HG03066 (cell line): ENCODE measurements around the gene IGFBP2.

Experiments used
- ATAC-seq: cut with Tn5 transposase; IDR thresholded peaks from one replicate; pipeline ENCODE4 v1.9.1; 2021; ENCODE audit warnings: low read depth; ENCODE audit not compliant: unreplicated experiment

The IGFBP2 gene

DNA sequence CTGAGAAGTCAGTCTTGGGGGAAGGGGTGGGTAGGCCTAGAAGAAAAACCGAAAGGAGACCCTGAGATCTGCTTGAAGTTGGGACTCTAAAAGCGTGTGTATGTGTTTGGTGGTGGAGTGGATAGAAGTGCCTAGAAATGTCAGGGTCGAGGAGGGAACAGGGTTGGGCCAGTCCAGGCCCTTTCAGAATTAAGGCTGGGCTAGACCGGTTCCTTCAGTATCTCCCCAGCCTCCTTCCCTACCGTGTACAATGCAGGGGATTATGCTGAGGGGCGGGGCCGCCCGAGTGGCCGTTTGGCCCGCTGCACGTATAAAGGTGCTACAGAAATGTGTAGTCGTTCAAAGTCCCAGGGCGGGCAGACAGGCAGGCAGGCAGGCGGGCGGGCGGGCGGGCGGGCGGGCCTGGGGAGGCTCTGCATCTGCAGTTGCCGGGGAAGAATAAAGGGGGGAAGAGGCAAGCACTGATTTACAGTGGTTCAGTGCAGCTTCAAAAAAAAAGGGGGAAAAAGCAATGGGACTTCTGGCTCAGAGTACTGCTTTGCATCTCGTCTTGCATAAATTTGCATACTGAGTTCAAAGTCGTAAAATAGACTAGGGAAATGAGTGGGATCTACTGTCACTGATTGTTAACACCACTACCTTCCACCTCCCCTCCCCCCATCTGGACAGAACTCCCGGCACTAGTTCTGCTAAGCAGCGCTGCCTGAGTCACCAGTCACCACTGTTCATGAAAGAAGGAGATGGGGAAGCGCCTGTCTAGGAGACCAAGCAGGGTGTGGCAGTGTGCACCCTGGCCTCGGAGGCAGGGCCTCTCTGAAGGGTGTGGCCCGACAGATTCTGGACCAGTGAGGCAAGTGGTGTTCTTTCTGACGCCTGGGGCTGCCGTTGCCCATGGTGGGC lies 3.6 kb downstream of the IGFBP2 start:
- no peak for ATAC-seq

GRCh38 chr2:216637472-216637871 lies 4.3 kb downstream of the IGFBP2 start:
- ATAC-seq, result no peak

- ATAC-seq, result no peak
Measured at GRCh38 chr2:216643986-216644659, 10.9 kb downstream of the IGFBP2 start.

DNA sequence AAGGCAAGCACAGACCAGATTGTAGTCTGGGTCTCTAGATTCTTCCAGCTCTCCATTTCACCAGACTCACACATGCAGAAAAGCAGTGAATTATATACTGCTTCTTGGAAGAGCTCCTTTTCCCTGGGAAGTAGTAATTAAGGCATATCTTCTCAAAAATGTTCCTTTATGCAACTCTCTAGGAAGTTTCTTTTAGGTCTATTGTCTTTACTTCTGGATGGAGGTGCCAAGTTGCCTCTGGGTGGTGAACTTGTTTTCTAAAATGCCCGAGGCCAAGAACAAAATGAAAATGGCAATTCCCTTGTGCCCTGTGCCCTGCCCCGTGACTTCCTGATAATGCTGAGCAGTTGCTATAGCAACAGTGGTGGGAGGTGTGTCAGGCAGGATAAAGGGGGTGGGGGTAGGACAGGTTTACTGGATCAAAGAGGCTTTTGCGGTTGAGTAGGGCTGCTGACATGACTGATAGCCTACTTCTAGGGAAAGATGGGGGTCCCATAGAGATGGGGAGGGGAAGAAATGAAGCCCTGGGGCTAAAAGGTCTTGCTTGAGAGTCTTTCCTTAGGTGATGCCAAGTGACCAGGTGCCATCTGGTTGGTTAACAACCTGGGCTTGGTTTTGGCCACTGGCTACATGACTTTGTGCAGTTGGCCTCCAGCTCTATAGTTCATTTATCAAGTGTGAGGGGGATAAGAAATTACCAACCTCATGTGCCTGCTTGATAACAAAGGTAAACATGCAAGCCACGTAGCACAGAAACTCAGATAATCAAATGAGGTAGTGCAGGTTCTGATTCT lies 11.8 kb downstream of the IGFBP2 start:
- ATAC-seq, result no peak

DNA sequence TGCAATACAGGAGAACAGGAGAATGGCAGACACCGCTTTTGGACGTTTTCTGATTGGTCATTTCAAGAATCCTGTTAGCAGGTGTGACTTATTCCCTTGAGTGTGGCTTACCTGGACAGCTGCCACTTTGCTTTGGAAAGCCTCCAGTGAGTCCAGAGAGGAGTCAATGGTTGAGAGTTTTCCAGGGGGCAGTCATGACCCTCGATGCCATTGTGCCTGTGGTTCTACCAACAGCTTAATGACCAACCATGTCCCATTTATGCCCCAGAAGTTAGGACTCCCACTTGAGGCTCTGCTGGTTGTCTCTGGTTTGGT lies 12.4 kb downstream of the IGFBP2 start:
- ATAC-seq, result no peak

- ATAC-seq, result no peak
Measured at GRCh38 chr2:216646116-216646515, 12.9 kb downstream of the IGFBP2 start.

DNA sequence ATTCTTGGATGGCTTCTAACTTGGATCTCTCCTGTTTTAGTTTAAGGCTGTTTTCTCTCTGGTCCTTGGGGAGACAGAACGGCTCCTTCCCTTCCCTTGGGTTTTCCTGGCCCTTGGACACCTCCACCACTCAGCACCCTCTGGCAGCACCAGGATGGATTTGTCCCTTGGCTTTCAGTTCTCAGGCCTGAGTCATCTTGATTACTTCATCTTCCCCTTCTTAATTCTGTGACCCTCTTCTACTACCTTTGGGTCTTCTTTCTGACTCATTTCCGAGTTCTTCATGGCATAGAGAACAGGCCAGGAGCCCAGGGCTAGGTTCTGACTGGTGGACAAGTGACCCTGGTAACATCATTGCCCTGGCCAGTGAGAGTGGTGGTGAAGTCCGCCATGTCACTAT lies 14.9 kb downstream of the IGFBP2 start:
- no peak for ATAC-seq

DNA sequence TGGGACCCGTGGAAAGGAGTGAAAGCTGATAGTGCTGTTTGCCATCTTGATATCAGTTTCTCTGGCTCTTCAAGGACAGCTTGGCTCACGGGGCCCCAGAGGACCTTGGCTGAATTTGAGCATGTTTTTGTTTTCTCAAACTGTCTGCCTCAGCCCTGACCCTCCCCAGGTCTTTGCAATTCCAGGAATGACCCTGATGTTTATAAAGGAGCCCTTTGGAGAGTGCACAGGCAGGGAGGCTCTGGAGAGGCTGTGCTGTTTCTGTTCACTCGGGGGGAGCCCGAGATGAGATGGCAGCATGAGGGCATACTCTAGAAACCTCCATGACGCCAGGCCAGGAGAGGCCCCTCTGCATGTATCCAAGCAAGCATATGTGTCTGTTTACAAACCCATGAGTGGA lies 16.4 kb downstream of the IGFBP2 start:
- ATAC-seq, result no peak

DNA sequence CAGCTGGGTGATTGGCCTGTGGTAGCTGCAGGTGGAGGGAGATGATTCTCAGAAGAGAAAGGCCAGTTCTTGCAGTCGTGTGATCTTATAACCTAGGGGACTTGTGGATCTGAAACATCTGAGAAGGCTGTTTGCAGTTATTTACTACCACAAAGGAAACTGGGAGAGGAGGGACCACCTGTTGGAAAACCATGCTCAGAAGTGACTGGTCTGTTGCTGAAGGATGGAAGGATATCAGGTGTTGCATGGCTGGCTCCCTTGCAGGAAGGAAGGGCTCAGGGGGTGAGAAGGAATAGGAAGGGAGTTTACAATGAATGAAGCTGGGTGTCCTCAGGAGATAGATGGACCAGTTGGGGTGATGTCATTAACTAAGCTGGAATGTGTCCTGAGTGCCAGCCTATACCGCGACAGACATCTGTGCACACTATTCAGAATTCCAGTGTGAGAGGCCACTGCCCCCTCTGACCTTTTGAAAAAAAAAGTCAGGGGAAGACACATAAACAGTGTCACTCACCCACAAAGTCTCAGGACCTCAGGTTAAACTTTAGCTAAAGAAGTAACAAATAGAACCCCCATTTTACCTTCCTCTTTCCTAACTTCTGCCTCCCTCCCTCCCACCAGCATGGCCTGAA lies 17.5 kb downstream of the IGFBP2 start:
- no peak for ATAC-seq

GRCh38 chr2:216651351-216651881 lies 18.2 kb downstream of the IGFBP2 start:
- no peak for ATAC-seq

- no peak for ATAC-seq
Measured at GRCh38 chr2:216652566-216652965, 19.3 kb downstream of the IGFBP2 start.

DNA sequence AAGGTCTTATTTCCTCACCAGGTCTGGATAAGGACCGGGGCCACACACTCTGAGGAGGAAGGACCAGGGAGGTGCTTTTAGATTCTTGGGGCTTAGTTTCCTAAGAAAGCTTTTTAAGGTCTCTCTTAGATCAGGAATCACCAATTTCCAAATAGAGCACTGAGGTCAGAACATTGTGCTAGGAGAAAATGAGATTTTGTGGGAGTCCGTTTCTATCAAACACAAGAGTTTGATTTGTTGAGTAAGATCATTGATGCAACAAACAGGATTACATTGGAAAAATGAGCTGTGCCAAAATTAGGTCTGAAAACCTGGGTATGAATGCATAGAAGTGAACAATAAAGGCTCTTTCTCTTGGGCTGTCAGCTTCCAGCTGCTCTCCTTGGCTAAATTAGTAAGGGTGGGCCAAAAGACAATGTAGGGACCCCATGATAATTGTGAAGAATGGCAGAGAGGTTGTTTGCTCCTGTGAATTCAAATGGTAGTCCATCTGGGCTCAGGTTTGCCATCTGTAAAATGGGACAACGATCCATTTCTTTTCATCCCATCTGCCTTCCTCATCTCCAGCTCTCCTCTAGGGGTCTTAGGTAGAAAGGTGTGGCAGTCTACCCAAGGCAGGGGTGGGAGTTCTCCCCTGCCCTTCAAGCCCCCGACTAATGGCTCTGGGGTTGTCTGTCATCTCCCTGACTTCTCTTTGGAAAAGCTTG lies 20.0 kb downstream of the IGFBP2 start:
- ATAC-seq, result no peak

DNA sequence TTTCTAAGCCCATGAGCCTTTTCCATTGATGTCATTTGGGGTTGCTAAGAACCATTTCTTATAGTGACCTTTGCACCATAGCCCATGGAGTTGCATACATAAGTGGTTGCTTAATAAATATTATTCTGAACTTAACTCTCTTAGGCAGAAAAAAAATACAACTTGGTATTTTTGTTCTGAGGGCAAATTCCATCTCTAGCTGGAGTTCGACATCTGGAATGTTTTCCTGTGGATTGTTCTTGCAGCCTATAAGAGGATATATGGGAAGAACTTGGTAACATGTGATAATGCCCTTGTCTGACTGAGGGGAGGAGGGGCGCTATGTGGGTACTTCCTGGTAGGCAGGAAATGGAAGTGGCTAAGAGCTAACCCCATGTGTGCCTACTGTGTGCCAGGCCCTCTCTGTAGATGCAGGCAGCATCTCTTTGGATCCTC lies 20.7 kb downstream of the IGFBP2 start:
- no peak for ATAC-seq

GRCh38 chr2:216654528-216655052 lies 21.4 kb downstream of the IGFBP2 start:
- no peak for ATAC-seq

- ATAC-seq, result no peak
Measured at GRCh38 chr2:216657086-216657855, 24.1 kb downstream of the IGFBP2 start.

GRCh38 chr2:216657980-216658379 lies 24.8 kb downstream of the IGFBP2 start:
- ATAC-seq, result no peak

- no peak for ATAC-seq
Measured at GRCh38 chr2:216658757-216659156, 25.5 kb downstream of the IGFBP2 start.

DNA sequence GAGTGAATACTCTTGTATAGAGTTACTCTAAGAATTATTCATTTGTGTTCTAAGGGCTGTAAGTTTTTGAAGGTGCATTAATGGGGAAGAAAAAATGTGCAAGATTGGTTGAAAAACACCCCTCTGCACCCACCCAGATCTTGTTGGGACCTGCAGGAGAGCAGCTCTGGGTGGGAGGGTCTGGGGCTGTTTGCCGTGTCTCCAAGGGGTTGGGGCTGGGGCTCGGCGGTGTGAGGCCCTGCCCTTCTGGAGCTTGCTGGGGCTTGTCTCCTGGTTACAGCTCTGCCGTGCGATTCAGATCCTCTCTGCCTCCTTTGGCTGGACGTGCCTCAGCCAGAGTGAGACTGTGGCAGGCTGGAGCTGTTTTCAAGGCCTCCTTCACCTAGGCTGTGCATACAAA lies 26.1 kb downstream of the IGFBP2 start:
- ATAC-seq, result no peak

DNA sequence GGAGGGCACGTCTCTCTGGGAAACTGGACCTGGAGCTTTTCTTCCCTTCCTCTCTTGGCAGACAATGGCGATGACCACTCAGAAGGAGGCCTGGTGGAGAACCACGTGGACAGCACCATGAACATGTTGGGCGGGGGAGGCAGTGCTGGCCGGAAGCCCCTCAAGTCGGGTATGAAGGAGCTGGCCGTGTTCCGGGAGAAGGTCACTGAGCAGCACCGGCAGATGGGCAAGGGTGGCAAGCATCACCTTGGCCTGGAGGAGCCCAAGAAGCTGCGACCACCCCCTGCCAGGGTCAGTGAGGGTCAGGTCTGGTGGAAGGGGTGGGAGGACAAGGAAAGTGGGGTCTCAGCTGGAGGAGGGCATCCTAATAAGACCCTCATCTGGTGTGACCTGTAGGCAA lies 27.3 kb downstream of the IGFBP2 start:
- ATAC-seq, result no peak
